Measurements from ENCODE around the gene TMEM72. TPM values are rescaled to one million over a fixed set of nuclear protein-coding genes. Genes with fewer than 3 reads are reported as not detected.

TMEM72 gene
- total RNA-seq, 1 experiment from 2014 or later, result not detected

DNA sequence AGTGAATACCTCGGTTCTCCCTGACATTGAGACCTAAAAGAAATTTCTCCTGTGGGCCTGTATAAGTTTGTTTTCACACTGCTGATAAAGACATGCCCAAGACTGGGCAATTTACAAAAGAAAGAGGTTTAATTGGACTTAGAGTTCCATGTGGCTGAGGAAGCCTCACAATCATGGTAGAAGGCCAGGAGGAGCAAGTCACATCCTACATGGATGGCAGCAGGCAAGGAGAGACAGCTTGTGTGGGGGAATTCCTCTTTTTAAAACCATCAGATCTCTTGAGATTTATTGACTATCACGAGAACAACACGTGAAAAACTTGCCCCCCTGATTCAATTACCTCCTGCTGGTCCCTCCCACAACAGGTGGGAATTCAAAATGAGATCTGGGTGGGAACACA lies 6.7 kb downstream of the TMEM72 start:
- Histone ChIP-seq H3K79me2 (ENCODE audit: low read length) (no peaks in the 10 kb centered on the region), H3K36me3 (ENCODE audit: insufficient read depth, low read length) (no peaks in the 10 kb centered on the region), H4K20me1 (ENCODE audit: insufficient read depth, low read depth, low read length) (no peaks in the 10 kb centered on the region), H3K27ac (ENCODE audit: low read length) (no peak overlapping the region), H3K27me3 (ENCODE audit: low read length) (no peaks in the 10 kb centered on the region), H2AFZ (ENCODE audit: low read length) (no peak overlapping the region), H3K9me2 (replicated peaks; ENCODE audit: insufficient read depth, low read length) (no peaks in the 10 kb centered on the region), H3K9me3 (ENCODE audit: low read length) (no peaks in the 10 kb centered on the region), H3K4me1 (ENCODE audit: low read length) (peaks cover 8% of the 10 kb centered on the region), H3K4me3 (ENCODE audit: low read length) (no peak overlapping the region), H3K9ac (ENCODE audit: low read length) (no peak overlapping the region), H3K4me2 (ENCODE audit: low read depth, low read length, poor library complexity, severe bottlenecking) (no peak overlapping the region)
- no peak for DNase-seq

GRCh38 chr10:44920252-44920651 lies 9.1 kb downstream of the TMEM72 start:
- no peaks in the 10 kb centered on the region for H3K27me3 ChIP-seq (ENCODE audit: low read length)
- no peaks in the 10 kb centered on the region for H3K9me2 ChIP-seq (replicated peaks; ENCODE audit: insufficient read depth, low read length)
- no peak overlapping the region for H2AFZ ChIP-seq (ENCODE audit: low read length)
- no peaks in the 10 kb centered on the region for H3K36me3 ChIP-seq (ENCODE audit: insufficient read depth, low read length)
- H3K79me2 ChIP-seq (ENCODE audit: low read length), result no peaks in the 10 kb centered on the region
- H4K20me1 ChIP-seq (ENCODE audit: insufficient read depth, low read depth, low read length), result no peaks in the 10 kb centered on the region
- H3K4me3 ChIP-seq (ENCODE audit: low read length), result no peak overlapping the region
- no peaks in the 10 kb centered on the region for H3K9me3 ChIP-seq (ENCODE audit: low read length)
- no peak for DNase-seq
- no peak overlapping the region for H3K27ac ChIP-seq (ENCODE audit: low read length)
- H3K9ac ChIP-seq (ENCODE audit: low read length), result no peak overlapping the region
- no peak overlapping the region for H3K4me2 ChIP-seq (ENCODE audit: low read depth, low read length, poor library complexity, severe bottlenecking)
- peaks cover 5% of the 10 kb centered on the region; the same call in 1 of the 2 replicates for H3K4me1 ChIP-seq (ENCODE audit: low read length)

DNA sequence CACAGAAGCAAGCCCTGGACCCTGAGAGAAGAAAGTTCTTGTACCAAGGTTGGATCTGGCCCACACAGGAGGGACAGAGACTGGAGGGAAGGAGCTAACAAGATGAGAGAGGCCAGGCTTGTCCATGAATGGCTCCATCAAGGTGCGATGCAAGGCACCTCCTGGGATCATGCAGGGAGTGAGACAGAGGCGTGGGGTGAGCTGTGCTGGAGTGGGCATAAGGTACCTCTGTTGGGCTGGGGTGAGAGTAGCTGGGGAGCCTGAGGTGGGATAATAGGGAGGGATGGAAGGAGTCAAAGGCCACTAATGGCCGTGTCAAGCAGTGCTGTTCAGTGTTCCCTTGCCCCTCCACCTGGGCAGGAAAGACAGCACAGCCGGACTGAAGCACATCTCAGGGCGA lies 9.9 kb downstream of the TMEM72 start:
- no peak overlapping the region for H3K27ac ChIP-seq (ENCODE audit: low read length)
- no peak for DNase-seq
- H4K20me1 ChIP-seq (ENCODE audit: insufficient read depth, low read depth, low read length), result no peaks in the 10 kb centered on the region
- no peaks in the 10 kb centered on the region for H3K27me3 ChIP-seq (ENCODE audit: low read length)
- no peaks in the 10 kb centered on the region for H3K79me2 ChIP-seq (ENCODE audit: low read length)
- H3K36me3 ChIP-seq (ENCODE audit: insufficient read depth, low read length), result no peaks in the 10 kb centered on the region
- H3K4me1 ChIP-seq (ENCODE audit: low read length), result peaks cover 8% of the 10 kb centered on the region; the same call in 1 of the 2 replicates
- H3K4me3 ChIP-seq (ENCODE audit: low read length), result no peak overlapping the region
- H3K4me2 ChIP-seq (ENCODE audit: low read depth, low read length, poor library complexity, severe bottlenecking), result no peak overlapping the region
- no peak overlapping the region for H3K9ac ChIP-seq (ENCODE audit: low read length)
- no peaks in the 10 kb centered on the region for H3K9me2 ChIP-seq (replicated peaks; ENCODE audit: insufficient read depth, low read length)
- no peak overlapping the region for H2AFZ ChIP-seq (ENCODE audit: low read length)
- no peaks in the 10 kb centered on the region for H3K9me3 ChIP-seq (ENCODE audit: low read length)

GRCh38 chr10:44921506-44921905 lies 10.4 kb downstream of the TMEM72 start:
- Histone ChIP-seq H3K9me2 (replicated peaks; ENCODE audit: insufficient read depth, low read length) (no peaks in the 10 kb centered on the region), H3K4me1 (ENCODE audit: low read length) (peaks cover 8% of the 10 kb centered on the region; the same call in 1 of the 2 replicates), H3K4me2 (ENCODE audit: low read depth, low read length, poor library complexity, severe bottlenecking) (no peak overlapping the region), H3K36me3 (ENCODE audit: insufficient read depth, low read length) (no peaks in the 10 kb centered on the region), H3K79me2 (ENCODE audit: low read length) (no peaks in the 10 kb centered on the region), H3K9ac (ENCODE audit: low read length) (no peak overlapping the region), H3K27ac (ENCODE audit: low read length) (no peak overlapping the region), H3K9me3 (ENCODE audit: low read length) (no peaks in the 10 kb centered on the region), H3K27me3 (ENCODE audit: low read length) (no peaks in the 10 kb centered on the region), H4K20me1 (ENCODE audit: insufficient read depth, low read depth, low read length) (no peaks in the 10 kb centered on the region), H3K4me3 (ENCODE audit: low read length) (no peak overlapping the region), H2AFZ (ENCODE audit: low read length) (no peak overlapping the region)
- DNase-seq, result no peak

GRCh38 chr10:44922021-44922420 lies 10.9 kb downstream of the TMEM72 start:
- no peaks in the 10 kb centered on the region for H3K36me3 ChIP-seq (ENCODE audit: insufficient read depth, low read length)
- no peak overlapping the region for H2AFZ ChIP-seq (ENCODE audit: low read length)
- no peak overlapping the region for H3K4me2 ChIP-seq (ENCODE audit: low read depth, low read length, poor library complexity, severe bottlenecking)
- no peaks in the 10 kb centered on the region for H4K20me1 ChIP-seq (ENCODE audit: insufficient read depth, low read depth, low read length)
- no peak overlapping the region for H3K9ac ChIP-seq (ENCODE audit: low read length)
- no peaks in the 10 kb centered on the region for H3K27me3 ChIP-seq (ENCODE audit: low read length)
- no peak for DNase-seq
- H3K9me3 ChIP-seq (ENCODE audit: low read length), result no peaks in the 10 kb centered on the region
- H3K9me2 ChIP-seq (replicated peaks; ENCODE audit: insufficient read depth, low read length), result no peaks in the 10 kb centered on the region
- H3K4me1 ChIP-seq (ENCODE audit: low read length), result peaks cover 8% of the 10 kb centered on the region; the same call in 1 of the 2 replicates
- H3K4me3 ChIP-seq (ENCODE audit: low read length), result no peak overlapping the region
- no peaks in the 10 kb centered on the region for H3K79me2 ChIP-seq (ENCODE audit: low read length)
- no peak overlapping the region for H3K27ac ChIP-seq (ENCODE audit: low read length)

- H3K9ac ChIP-seq (ENCODE audit: low read length), result no peak overlapping the region
- no peaks in the 10 kb centered on the region for H3K9me3 ChIP-seq (ENCODE audit: low read length)
- H3K79me2 ChIP-seq (ENCODE audit: low read length), result no peaks in the 10 kb centered on the region
- no peaks in the 10 kb centered on the region for H3K36me3 ChIP-seq (ENCODE audit: insufficient read depth, low read length)
- H3K4me3 ChIP-seq (ENCODE audit: low read length), result no peak overlapping the region
- H3K27me3 ChIP-seq (ENCODE audit: low read length), result no peaks in the 10 kb centered on the region
- H3K4me1 ChIP-seq (ENCODE audit: low read length), result peaks cover 8% of the 10 kb centered on the region; the same call in 1 of the 2 replicates
- H3K9me2 ChIP-seq (replicated peaks; ENCODE audit: insufficient read depth, low read length), result no peaks in the 10 kb centered on the region
- no peak overlapping the region for H2AFZ ChIP-seq (ENCODE audit: low read length)
- no peak overlapping the region for H3K4me2 ChIP-seq (ENCODE audit: low read depth, low read length, poor library complexity, severe bottlenecking)
- no peaks in the 10 kb centered on the region for H4K20me1 ChIP-seq (ENCODE audit: insufficient read depth, low read depth, low read length)
- no peak overlapping the region for H3K27ac ChIP-seq (ENCODE audit: low read length)
- no peak for DNase-seq
Measured at GRCh38 chr10:44922796-44923545, 11.8 kb downstream of the TMEM72 start.

- no peaks in the 10 kb centered on the region for H4K20me1 ChIP-seq (ENCODE audit: insufficient read depth, low read depth, low read length)
- H3K9ac ChIP-seq (ENCODE audit: low read length), result no peak overlapping the region
- no peaks in the 10 kb centered on the region for H3K79me2 ChIP-seq (ENCODE audit: low read length)
- no peaks in the 10 kb centered on the region for H3K9me3 ChIP-seq (ENCODE audit: low read length)
- no peaks in the 10 kb centered on the region for H3K9me2 ChIP-seq (replicated peaks; ENCODE audit: insufficient read depth, low read length)
- peaks cover 8% of the 10 kb centered on the region; the same call in 1 of the 2 replicates for H3K4me1 ChIP-seq (ENCODE audit: low read length)
- H3K4me2 ChIP-seq (ENCODE audit: low read depth, low read length, poor library complexity, severe bottlenecking), result no peak overlapping the region
- no peak for DNase-seq
- H2AFZ ChIP-seq (ENCODE audit: low read length), result no peak overlapping the region
- no peaks in the 10 kb centered on the region for H3K36me3 ChIP-seq (ENCODE audit: insufficient read depth, low read length)
- no peaks in the 10 kb centered on the region for H3K27me3 ChIP-seq (ENCODE audit: low read length)
- no peak overlapping the region for H3K4me3 ChIP-seq (ENCODE audit: low read length)
- H3K27ac ChIP-seq (ENCODE audit: low read length), result no peak overlapping the region
Measured at GRCh38 chr10:44923611-44924010, 12.5 kb downstream of the TMEM72 start.

- Histone ChIP-seq H3K27ac (ENCODE audit: low read length) (no peak overlapping the region), H3K79me2 (ENCODE audit: low read length) (no peaks in the 10 kb centered on the region), H2AFZ (ENCODE audit: low read length) (no peak overlapping the region), H3K9me2 (replicated peaks; ENCODE audit: insufficient read depth, low read length) (no peaks in the 10 kb centered on the region), H3K9ac (ENCODE audit: low read length) (no peak overlapping the region), H4K20me1 (ENCODE audit: insufficient read depth, low read depth, low read length) (no peaks in the 10 kb centered on the region), H3K27me3 (ENCODE audit: low read length) (no peaks in the 10 kb centered on the region), H3K4me1 (ENCODE audit: low read length) (peaks cover 8% of the 10 kb centered on the region; the same call in 1 of the 2 replicates), H3K4me2 (ENCODE audit: low read depth, low read length, poor library complexity, severe bottlenecking) (no peak overlapping the region), H3K36me3 (ENCODE audit: insufficient read depth, low read length) (no peaks in the 10 kb centered on the region), H3K4me3 (ENCODE audit: low read length) (no peak overlapping the region), H3K9me3 (ENCODE audit: low read length) (no peaks in the 10 kb centered on the region)
- no peak for DNase-seq
Measured at GRCh38 chr10:44924261-44925040, 13.3 kb downstream of the TMEM72 start.

Data from Karpas-422 (cell line).